SK-N-SH treated with all-trans-retinoic acid at 6 μM for 48 hours (cell line): ENCODE data around the gene SKI.

Experiments
- ATAC-seq: fragments of 200-7000 bp; cut with Tn5 transposase; 3 replicates; pipeline ENCODE4 v1.9.1; 2020; ENCODE audit warnings: mild to moderate bottlenecking, moderate library complexity
- BACH2 ChIP-seq: fragments of 250-450 bp; sonication (Bioruptor Pico); IDR thresholded peaks from 2 replicates; pipeline ENCODE4 v1.9.0; 2021; ENCODE audit warnings: mild to moderate bottlenecking, borderline replicate concordance
- CSDC2 ChIP-seq: fragments of 250-450 bp; sonication (Bioruptor Pico); IDR thresholded peaks from 2 replicates; pipeline ENCODE4 v1.5.0; 2020; ENCODE audit warnings: mild to moderate bottlenecking, moderate library complexity
- ESRRG ChIP-seq: fragments of 250-450 bp; sonication (Bioruptor Pico); IDR thresholded peaks from 2 replicates; pipeline ENCODE4 v1.6.1; 2021; ENCODE audit warnings: mild to moderate bottlenecking
- GLIS3 ChIP-seq: fragments of 250-450 bp; sonication (Bioruptor Pico); IDR thresholded peaks from 2 replicates; pipeline ENCODE4 v1.5.0; 2020; ENCODE audit warnings: mild to moderate bottlenecking, moderate library complexity
- ISL1 ChIP-seq: fragments of 250-450 bp; sonication (Bioruptor Pico); IDR thresholded peaks from 2 replicates; pipeline ENCODE4 v2.1.2; 2022; ENCODE audit warnings: mild to moderate bottlenecking, moderate library complexity
- PPARA ChIP-seq: fragments of 250-450 bp; sonication (Bioruptor Pico); IDR thresholded peaks from 2 replicates; pipeline ENCODE4 v1.5.0; 2020; ENCODE audit warnings: mild to moderate bottlenecking, borderline replicate concordance
- RARB ChIP-seq: fragments of 250-450 bp; sonication (Bioruptor Pico); IDR thresholded peaks from 2 replicates; pipeline ENCODE4 v1.8.0; 2021; ENCODE audit warnings: mild to moderate bottlenecking, moderate library complexity
- SNAI2 ChIP-seq: fragments of 250-450 bp; sonication (Bioruptor Pico); IDR thresholded peaks from 2 replicates; pipeline ENCODE4 v1.5.0; 2020; ENCODE audit warnings: mild to moderate bottlenecking, moderate library complexity
- TCF4 ChIP-seq: fragments of 250-450 bp; sonication (Bioruptor Pico); IDR thresholded peaks from 2 replicates; pipeline ENCODE4 v1.8.0; 2021; ENCODE audit warnings: mild to moderate bottlenecking, moderate library complexity, borderline replicate concordance
- TOX ChIP-seq: fragments of 250-450 bp; sonication (Bioruptor Pico); IDR thresholded peaks from 2 replicates; pipeline ENCODE4 v1.8.0; 2021; ENCODE audit warnings: mild to moderate bottlenecking, moderate library complexity, borderline replicate concordance
- ZFP3 ChIP-seq: fragments of 250-450 bp; sonication (Bioruptor Pico); IDR thresholded peaks from 2 replicates; pipeline ENCODE4 v1.5.0; 2020; ENCODE audit warnings: mild to moderate bottlenecking, moderate library complexity
- ZNF565 ChIP-seq: fragments of 450-650 bp; formaldehyde crosslinking; conservative IDR thresholded peaks from 2 replicates; pipeline ENCODE4 v1.5.0; 2020; ENCODE audit warnings: low read depth, mild to moderate bottlenecking, moderate library complexity
- ZNF70 ChIP-seq: fragments of 450-650 bp; formaldehyde crosslinking; IDR thresholded peaks from 2 replicates; pipeline ENCODE4 v1.5.0; 2020; ENCODE audit warnings: mild to moderate bottlenecking, moderate library complexity
- ZNF8 ChIP-seq: fragments of 450-650 bp; formaldehyde crosslinking; IDR thresholded peaks from 2 replicates; pipeline ENCODE4 v1.5.0; 2020; ENCODE audit warnings: mild to moderate bottlenecking, moderate library complexity
- TF ChIP-seq, protein P1 (sequence below): fragments of 250-450 bp; sonication (Bioruptor Pico); IDR thresholded peaks from 2 replicates; pipeline ENCODE4 v1.8.0; 2021; ENCODE audit warnings: low read depth, mild to moderate bottlenecking, moderate library complexity, borderline replicate concordance
- TF ChIP-seq, protein P2 (sequence below): fragments of 250-450 bp; sonication (Bioruptor Pico); IDR thresholded peaks from 2 replicates; pipeline ENCODE4 v1.8.0; 2020; ENCODE audit warnings: mild to moderate bottlenecking, moderate library complexity, borderline replicate concordance
- TF ChIP-seq, protein P3 (sequence below): fragments of 250-450 bp; sonication (Bioruptor Pico); IDR thresholded peaks from 2 replicates; pipeline ENCODE4 v1.5.1; 2020; ENCODE audit warnings: low read depth, mild to moderate bottlenecking, moderate library complexity
- TF ChIP-seq, protein P4 (sequence below): fragments of 250-450 bp; sonication (Bioruptor Pico); IDR thresholded peaks from 2 replicates; pipeline ENCODE4 v1.5.0; 2020; ENCODE audit warnings: mild to moderate bottlenecking, moderate library complexity
- TF ChIP-seq, protein P5 (sequence below): fragments of 250-450 bp; sonication (Bioruptor Pico); IDR thresholded peaks from 2 replicates; pipeline ENCODE4 v1.5.1; 2021; ENCODE audit warnings: mild to moderate bottlenecking, moderate library complexity

The SKI gene

DNA sequence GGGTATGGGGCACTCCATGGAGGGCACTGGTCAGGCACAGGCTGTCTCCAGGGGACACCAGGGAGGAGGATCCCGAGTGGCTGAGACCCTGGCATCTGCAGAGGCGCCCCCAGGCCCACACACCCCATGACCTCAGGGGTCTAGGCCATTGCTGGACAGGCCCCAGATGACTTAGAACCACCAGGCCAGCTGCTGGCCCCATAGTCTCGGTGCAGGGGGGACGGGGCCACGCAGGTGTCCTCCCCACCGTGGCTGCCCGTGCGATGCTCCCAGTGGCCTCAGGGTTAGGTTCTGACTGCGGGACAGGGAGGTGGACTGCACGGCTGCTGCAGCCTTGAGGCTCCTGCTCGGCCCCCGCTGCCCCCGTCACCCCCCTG is 119.3 kb downstream of the SKI start:
- TF ChIP-seq, protein P1, sequence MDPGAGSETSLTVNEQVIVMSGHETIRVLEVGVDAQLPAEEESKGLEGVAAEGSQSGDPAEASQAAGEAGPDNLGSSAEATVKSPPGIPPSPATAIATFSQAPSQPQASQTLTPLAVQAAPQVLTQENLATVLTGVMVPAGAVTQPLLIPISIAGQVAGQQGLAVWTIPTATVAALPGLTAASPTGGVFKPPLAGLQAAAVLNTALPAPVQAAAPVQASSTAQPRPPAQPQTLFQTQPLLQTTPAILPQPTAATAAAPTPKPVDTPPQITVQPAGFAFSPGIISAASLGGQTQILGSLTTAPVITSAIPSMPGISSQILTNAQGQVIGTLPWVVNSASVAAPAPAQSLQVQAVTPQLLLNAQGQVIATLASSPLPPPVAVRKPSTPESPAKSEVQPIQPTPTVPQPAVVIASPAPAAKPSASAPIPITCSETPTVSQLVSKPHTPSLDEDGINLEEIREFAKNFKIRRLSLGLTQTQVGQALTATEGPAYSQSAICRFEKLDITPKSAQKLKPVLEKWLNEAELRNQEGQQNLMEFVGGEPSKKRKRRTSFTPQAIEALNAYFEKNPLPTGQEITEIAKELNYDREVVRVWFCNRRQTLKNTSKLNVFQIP (CRISPR knock-in tag) = no peak
- TF ChIP-seq RARB (CRISPR knock-in tag) = no peak
- TF ChIP-seq CSDC2 = no peak
- TF ChIP-seq ZNF70 (CRISPR knock-in tag) = no peak
- no peak for TF ChIP-seq TCF4 (CRISPR knock-in tag)
- TF ChIP-seq ISL1 = no peak
- no peak for TF ChIP-seq BACH2 (CRISPR knock-in tag)
- no peak for TF ChIP-seq ZNF8 (CRISPR knock-in tag)
- TF ChIP-seq GLIS3 (CRISPR knock-in tag) = no peak
- TF ChIP-seq ZFP3 (CRISPR knock-in tag) = no peak
- no peak for TF ChIP-seq ZNF565
- no peak for TF ChIP-seq TOX (CRISPR knock-in tag)
- TF ChIP-seq ESRRG (CRISPR knock-in tag) = no peak
- TF ChIP-seq, all 23 proteins: peak for 0
- no peak for ATAC-seq

DNA sequence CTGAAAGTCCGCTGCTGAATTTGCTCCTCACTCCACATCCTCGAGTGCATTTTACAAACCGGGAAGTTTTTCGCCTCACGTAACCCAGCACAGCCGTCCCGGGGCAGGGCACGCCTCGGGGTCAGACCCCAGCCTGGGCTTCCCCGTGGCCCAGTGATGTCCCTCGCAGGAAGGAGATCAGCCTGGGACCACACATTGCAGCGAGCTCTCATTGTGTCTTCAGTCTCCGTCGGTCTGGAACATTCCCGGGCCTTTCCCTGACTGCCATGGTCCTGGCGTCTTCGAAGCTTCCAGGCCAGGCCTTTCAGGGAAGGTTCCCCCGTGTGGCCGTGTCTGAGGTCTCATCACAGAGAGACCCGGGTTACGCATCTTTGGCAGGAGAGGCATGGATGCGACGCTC is 119.8 kb downstream of the SKI start:
- ATAC-seq = no peak
- TF ChIP-seq SNAI2 (CRISPR knock-in tag) = no peak
- TF ChIP-seq ZFP3 (CRISPR knock-in tag) = no peak
- no peak for TF ChIP-seq ZNF8 (CRISPR knock-in tag)
- no peak for TF ChIP-seq GLIS3 (CRISPR knock-in tag)
- no peak for TF ChIP-seq ZNF565
- TF ChIP-seq TOX (CRISPR knock-in tag) = no peak
- TF ChIP-seq CSDC2 = no peak
- TF ChIP-seq ISL1 = no peak
- no peak for TF ChIP-seq PPARA (CRISPR knock-in tag)
- TF ChIP-seq, protein P1 (CRISPR knock-in tag) = no peak
- TF ChIP-seq ESRRG (CRISPR knock-in tag) = no peak
- no peak for TF ChIP-seq RARB (CRISPR knock-in tag)
- TF ChIP-seq, protein P2, sequence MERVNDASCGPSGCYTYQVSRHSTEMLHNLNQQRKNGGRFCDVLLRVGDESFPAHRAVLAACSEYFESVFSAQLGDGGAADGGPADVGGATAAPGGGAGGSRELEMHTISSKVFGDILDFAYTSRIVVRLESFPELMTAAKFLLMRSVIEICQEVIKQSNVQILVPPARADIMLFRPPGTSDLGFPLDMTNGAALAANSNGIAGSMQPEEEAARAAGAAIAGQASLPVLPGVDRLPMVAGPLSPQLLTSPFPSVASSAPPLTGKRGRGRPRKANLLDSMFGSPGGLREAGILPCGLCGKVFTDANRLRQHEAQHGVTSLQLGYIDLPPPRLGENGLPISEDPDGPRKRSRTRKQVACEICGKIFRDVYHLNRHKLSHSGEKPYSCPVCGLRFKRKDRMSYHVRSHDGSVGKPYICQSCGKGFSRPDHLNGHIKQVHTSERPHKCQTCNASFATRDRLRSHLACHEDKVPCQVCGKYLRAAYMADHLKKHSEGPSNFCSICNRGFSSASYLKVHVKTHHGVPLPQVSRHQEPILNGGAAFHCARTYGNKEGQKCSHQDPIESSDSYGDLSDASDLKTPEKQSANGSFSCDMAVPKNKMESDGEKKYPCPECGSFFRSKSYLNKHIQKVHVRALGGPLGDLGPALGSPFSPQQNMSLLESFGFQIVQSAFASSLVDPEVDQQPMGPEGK = no peak
- TF ChIP-seq, protein P3, sequence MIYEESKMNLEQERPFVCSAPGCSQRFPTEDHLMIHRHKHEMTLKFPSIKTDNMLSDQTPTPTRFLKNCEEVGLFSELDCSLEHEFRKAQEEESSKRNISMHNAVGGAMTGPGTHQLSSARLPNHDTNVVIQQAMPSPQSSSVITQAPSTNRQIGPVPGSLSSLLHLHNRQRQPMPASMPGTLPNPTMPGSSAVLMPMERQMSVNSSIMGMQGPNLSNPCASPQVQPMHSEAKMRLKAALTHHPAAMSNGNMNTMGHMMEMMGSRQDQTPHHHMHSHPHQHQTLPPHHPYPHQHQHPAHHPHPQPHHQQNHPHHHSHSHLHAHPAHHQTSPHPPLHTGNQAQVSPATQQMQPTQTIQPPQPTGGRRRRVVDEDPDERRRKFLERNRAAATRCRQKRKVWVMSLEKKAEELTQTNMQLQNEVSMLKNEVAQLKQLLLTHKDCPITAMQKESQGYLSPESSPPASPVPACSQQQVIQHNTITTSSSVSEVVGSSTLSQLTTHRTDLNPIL (CRISPR knock-in tag) = no peak
- TF ChIP-seq, protein P4, sequence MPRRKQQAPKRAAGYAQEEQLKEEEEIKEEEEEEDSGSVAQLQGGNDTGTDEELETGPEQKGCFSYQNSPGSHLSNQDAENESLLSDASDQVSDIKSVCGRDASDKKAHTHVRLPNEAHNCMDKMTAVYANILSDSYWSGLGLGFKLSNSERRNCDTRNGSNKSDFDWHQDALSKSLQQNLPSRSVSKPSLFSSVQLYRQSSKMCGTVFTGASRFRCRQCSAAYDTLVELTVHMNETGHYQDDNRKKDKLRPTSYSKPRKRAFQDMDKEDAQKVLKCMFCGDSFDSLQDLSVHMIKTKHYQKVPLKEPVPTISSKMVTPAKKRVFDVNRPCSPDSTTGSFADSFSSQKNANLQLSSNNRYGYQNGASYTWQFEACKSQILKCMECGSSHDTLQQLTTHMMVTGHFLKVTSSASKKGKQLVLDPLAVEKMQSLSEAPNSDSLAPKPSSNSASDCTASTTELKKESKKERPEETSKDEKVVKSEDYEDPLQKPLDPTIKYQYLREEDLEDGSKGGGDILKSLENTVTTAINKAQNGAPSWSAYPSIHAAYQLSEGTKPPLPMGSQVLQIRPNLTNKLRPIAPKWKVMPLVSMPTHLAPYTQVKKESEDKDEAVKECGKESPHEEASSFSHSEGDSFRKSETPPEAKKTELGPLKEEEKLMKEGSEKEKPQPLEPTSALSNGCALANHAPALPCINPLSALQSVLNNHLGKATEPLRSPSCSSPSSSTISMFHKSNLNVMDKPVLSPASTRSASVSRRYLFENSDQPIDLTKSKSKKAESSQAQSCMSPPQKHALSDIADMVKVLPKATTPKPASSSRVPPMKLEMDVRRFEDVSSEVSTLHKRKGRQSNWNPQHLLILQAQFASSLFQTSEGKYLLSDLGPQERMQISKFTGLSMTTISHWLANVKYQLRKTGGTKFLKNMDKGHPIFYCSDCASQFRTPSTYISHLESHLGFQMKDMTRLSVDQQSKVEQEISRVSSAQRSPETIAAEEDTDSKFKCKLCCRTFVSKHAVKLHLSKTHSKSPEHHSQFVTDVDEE (CRISPR knock-in tag) = no peak
- TF ChIP-seq BACH2 (CRISPR knock-in tag) = no peak
- no peak for TF ChIP-seq ZNF70 (CRISPR knock-in tag)

DNA sequence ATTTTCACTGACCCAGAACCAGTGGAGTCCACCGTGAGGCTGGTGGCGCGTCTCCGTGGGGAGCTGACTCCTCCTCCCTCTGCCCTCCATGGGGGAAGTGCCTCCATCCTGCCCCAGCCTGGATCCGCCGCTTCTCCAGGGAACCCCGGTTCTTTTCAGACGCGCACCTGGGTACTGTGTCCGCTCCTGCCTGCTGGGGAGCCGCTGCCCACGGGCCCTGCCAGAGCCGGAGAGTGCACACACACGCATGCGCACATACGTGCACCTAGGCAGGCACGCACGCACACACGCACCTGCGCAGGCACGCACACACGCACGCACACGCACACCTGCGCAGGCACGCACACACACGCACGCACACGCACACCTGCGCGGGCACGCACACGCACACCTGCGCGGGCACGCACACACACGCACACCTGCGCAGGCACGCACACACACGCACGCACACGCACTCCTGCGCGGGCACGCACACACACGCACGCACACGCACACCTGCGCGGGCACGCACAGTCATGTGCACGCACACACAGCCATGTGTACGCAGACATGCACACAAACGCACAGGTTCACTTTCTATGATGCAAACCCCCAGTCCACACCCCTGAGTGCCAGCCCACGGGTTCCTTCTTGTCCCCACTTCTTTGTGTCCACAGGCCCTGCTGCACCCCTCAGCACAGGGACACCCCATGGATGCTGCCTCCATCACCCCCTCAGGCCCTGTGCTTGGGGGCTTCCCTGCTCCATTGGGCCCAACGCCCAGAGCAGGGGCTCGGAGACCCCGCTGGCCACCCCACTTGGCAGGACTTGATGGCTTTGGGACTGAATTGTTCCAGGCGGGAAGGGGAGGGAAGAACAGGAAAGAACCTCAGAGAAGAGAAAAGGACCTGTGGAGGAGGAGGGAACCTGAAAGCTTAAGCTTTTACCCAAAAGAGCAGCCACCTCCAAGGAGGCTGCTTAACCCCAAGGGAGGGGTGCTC is 120.5 kb downstream of the SKI start:
- ATAC-seq = no peak
- TF ChIP-seq, protein P5, sequence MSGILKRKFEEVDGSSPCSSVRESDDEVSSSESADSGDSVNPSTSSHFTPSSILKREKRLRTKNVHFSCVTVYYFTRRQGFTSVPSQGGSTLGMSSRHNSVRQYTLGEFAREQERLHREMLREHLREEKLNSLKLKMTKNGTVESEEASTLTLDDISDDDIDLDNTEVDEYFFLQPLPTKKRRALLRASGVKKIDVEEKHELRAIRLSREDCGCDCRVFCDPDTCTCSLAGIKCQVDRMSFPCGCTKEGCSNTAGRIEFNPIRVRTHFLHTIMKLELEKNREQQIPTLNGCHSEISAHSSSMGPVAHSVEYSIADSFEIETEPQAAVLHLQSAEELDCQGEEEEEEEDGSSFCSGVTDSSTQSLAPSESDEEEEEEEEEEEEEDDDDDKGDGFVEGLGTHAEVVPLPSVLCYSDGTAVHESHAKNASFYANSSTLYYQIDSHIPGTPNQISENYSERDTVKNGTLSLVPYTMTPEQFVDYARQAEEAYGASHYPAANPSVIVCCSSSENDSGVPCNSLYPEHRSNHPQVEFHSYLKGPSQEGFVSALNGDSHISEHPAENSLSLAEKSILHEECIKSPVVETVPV (CRISPR knock-in tag) = no peak
